HepG2 (cell line): ENCODE results near the gene FOXL3. TPM values are rescaled to one million over a fixed set of nuclear protein-coding genes. Genes with fewer than 3 reads are reported as not detected.

Experiments
- ATAC-seq: fragments of 200-7000 bp; cut with Tn5 transposase; 3 replicates; pipeline ENCODE4 v1.9.1; 2020; ENCODE audit warnings: mild to moderate bottlenecking, moderate library complexity
- BruUV-seq: library from RNA; stranded (reverse); fragments of 400-500 nt; replicated peaks from 2 replicates; lab custom pipeline; 2021; lab: Mats Ljungman, UMichigan
- CTCF ChIA-PET: fragments of 300-600 bp; formaldehyde crosslinking; extraction: SDS; loops from one replicate; lab custom pipeline; 2021; ENCODE audit warnings: low total read pairs, inconsistent platforms, low intra/inter-chr PET ratio; lab: Yijun Ruan, JAX
- POLR2A ChIA-PET: fragments of 350-600 bp; sonication (Branson Sonifier 250); formaldehyde crosslinking; loops from one replicate; lab custom pipeline; 2020; ENCODE audit warnings: antibody characterized with exemption, inconsistent platforms; lab: Yijun Ruan, JAX
- DNase-seq: peaks from one replicate; pipeline ENCODE4 v3.0.0-alpha.2; 2015; ENCODE audit warnings: low spot score
- FAIRE-seq: peaks from 3 replicates; lab custom pipeline; 2011; peaks lifted over from hg19 to GRCh38; lab: Jason Lieb, UNC
- H2AFZ ChIP-seq: one replicate; pipeline ENCODE4 v1.6.1; 2011; ENCODE audit warnings: low read length, inconsistent platforms
- H3K27ac ChIP-seq: fragments of 300-600 bp; 3 replicates; pipeline ENCODE4 v1.8.0; 2011; ENCODE audit warnings: mixed run types, mild to moderate bottlenecking, mixed read lengths, low read length, inconsistent platforms; ENCODE audit not compliant: insufficient read depth; ENCODE audit errors: extremely low read length
- H3K27me3 ChIP-seq, 2 experiments: fragments of 200-600 bp in 1 of 2; 2 replicates in 1 of 2; 3 replicates in 1 of 2; pipeline versions ENCODE4 v1.6.0 to v1.8.0; 2011; ENCODE audit warnings: low read length in 2 of 2, mild to moderate bottlenecking in 2 of 2, moderate library complexity in 2 of 2, inconsistent platforms in 1 of 2; ENCODE audit not compliant: insufficient read depth in 2 of 2, control insufficient read depth in 1 of 2
- H3K36me3 ChIP-seq, 2 experiments: fragments of 200-600 bp in 1 of 2; replicated peaks in 1 of 2; 2 replicates in 1 of 2; 3 replicates in 1 of 2; pipeline versions ENCODE4 v1.5.1 to v1.8.0; 2011; ENCODE audit warnings: low read length in 2 of 2, inconsistent platforms in 1 of 2; ENCODE audit not compliant: insufficient read depth in 2 of 2, control insufficient read depth in 1 of 2
- H3K4me1 ChIP-seq: 2 replicates; pipeline ENCODE4 v1.5.1; 2012; ENCODE audit warnings: low read length, inconsistent platforms; ENCODE audit not compliant: insufficient read depth
- H3K4me2 ChIP-seq: 2 replicates; pipeline ENCODE4 v1.6.0; 2011; ENCODE audit warnings: low read depth, low read length, inconsistent platforms
- H3K4me3 ChIP-seq, 3 experiments: fragments of 200-600 bp in 1 of 3; sonication (generic), shearing (Covaris generic) in 1 of 3; replicated peaks in 1 of 3; 2 replicates each; pipeline ENCODE4 v1.5.1; 2011 to 2016; ENCODE audit warnings: low read length in 3 of 3, inconsistent platforms in 2 of 3, low read depth in 2 of 3, mild to moderate bottlenecking in 2 of 3, control low read depth in 1 of 3, mixed read lengths in 1 of 3; ENCODE audit not compliant: insufficient read depth in 1 of 3
- H3K79me2 ChIP-seq: one replicate; pipeline ENCODE4 v1.6.1; 2011; ENCODE audit warnings: low read length, inconsistent platforms; ENCODE audit not compliant: insufficient read depth
- H3K9ac ChIP-seq: 2 replicates; pipeline ENCODE4 v1.6.0; 2011; ENCODE audit warnings: mild to moderate bottlenecking, low read depth, low read length, inconsistent platforms; ENCODE audit not compliant: insufficient read depth
- H3K9me3 ChIP-seq: 2 replicates; pipeline ENCODE4 v1.5.1; 2012; ENCODE audit warnings: mild to moderate bottlenecking, low read length
- H4K20me1 ChIP-seq: 2 replicates; pipeline ENCODE4 v1.6.0; 2011; ENCODE audit warnings: inconsistent platforms, mild to moderate bottlenecking, low read length, moderate library complexity; ENCODE audit not compliant: insufficient read depth
- ARID2 ChIP-seq: sonication (generic); formaldehyde crosslinking; IDR thresholded peaks from 2 replicates; pipeline ENCODE4 v1.8.1; 2022; ENCODE audit warnings: mild to moderate bottlenecking, missing genetic modification reagents, borderline replicate concordance
- CSRNP1 ChIP-seq: sonication (generic); formaldehyde crosslinking; IDR thresholded peaks from 2 replicates; pipeline ENCODE4 v1.8.1; 2023; ENCODE audit warnings: mild to moderate bottlenecking, missing genetic modification reagents
- CSRNP2 ChIP-seq: sonication (generic); formaldehyde crosslinking; conservative IDR thresholded peaks from 2 replicates; pipeline ENCODE4 v1.8.0; 2022; ENCODE audit warnings: low read depth, missing genetic modification reagents
- DMAP1 ChIP-seq: IDR thresholded peaks from 2 replicates; pipeline ENCODE4 v1.6.1; 2016
- FUBP1 ChIP-seq: sonication (generic); formaldehyde crosslinking; IDR thresholded peaks from 2 replicates; pipeline ENCODE4 v1.5.1; 2020; ENCODE audit warnings: missing genetic modification reagents, mild to moderate bottlenecking, borderline replicate concordance
- ZEB1 ChIP-seq: IDR thresholded peaks from 2 replicates; pipeline ENCODE4 v1.6.1; 2012; ENCODE audit warnings: mild to moderate bottlenecking, low read depth, inconsistent platforms; ENCODE audit not compliant: insufficient replicate concordance
- ZFP90 ChIP-seq: sonication (generic); formaldehyde crosslinking; IDR thresholded peaks from 2 replicates; pipeline ENCODE4 v1.8.0; 2022; ENCODE audit warnings: missing genetic modification reagents, mild to moderate bottlenecking, inconsistent platforms, borderline replicate concordance
- ZNF570 ChIP-seq: sonication (generic); formaldehyde crosslinking; IDR thresholded peaks from 2 replicates; pipeline ENCODE4 v1.4.0; 2020; ENCODE audit warnings: mild to moderate bottlenecking, missing genetic modification reagents, borderline replicate concordance
- ZNF768 ChIP-seq: sonication (generic); formaldehyde crosslinking; IDR thresholded peaks from 2 replicates; pipeline ENCODE4 v1.4.0; 2020; ENCODE audit warnings: missing genetic modification reagents
- WGBS: methylation state at CpG from one replicate; pipeline ENCODE4 v1.1.6; 2017; ENCODE audit warnings: low lambda C conversion rate; 5-methylcytosine and 5-hydroxymethylcytosine counted together
- in situ Hi-C: cut with HindIII; loops from 2 replicates; pipeline ENCODE4 v1.10.0; 2017; ENCODE audit warnings: low pct_unique_long_range_greater_than_20kb; ENCODE audit not compliant: extremely low pct_ligation_motif_present
- intact Hi-C: fragments of 100-400 bp; cut with micrococcal nuclease; formaldehyde crosslinking; loops from one replicate; pipeline ENCODE4 v1.10.0; 2022; ENCODE audit not compliant: unreplicated experiment
- polyA plus RNA-seq, 8 experiments: library from polyadenylated mRNA; depleted of rRNA in 3 of 8; stranded (reverse) in 7 of 8; unstranded in 1 of 8; fragments of >200 nt; fragmentation: Illumina TruSeq in 4 of 8; extraction: Trizol in 4 of 8; gene quantifications; 2 replicates each; pipeline versions ENCODE4 v1.2.1 to v1.2.3, GENCODE V29; 2011 to 2016; ENCODE audit warnings: low read depth in 4 of 8, missing spikeins in 1 of 8, mixed read lengths in 1 of 8; ENCODE audit not compliant: insufficient read depth in 1 of 8
- total RNA-seq, 5 experiments: library from RNA; depleted of rRNA; stranded (reverse); fragments of >200 nt; fragmentation: Illumina TruSeq; extraction: Trizol; gene quantifications; 2 replicates each; pipeline ENCODE4 v1.2.3, GENCODE V29; 2016; ENCODE audit warnings: low read depth in 1 of 5
- TF ChIP-seq, protein P1 (sequence below): sonication (generic); formaldehyde crosslinking; IDR thresholded peaks from 2 replicates; pipeline ENCODE4 v1.8.1; 2023; ENCODE audit warnings: missing genetic modification reagents, inconsistent platforms, borderline replicate concordance

Gene FOXL3
- total and polyA plus RNA-seq, 2 of the 13 experiments (the other 11 are each of a cell fraction or from before 2014, with no cell fraction given) = not detected

DNA sequence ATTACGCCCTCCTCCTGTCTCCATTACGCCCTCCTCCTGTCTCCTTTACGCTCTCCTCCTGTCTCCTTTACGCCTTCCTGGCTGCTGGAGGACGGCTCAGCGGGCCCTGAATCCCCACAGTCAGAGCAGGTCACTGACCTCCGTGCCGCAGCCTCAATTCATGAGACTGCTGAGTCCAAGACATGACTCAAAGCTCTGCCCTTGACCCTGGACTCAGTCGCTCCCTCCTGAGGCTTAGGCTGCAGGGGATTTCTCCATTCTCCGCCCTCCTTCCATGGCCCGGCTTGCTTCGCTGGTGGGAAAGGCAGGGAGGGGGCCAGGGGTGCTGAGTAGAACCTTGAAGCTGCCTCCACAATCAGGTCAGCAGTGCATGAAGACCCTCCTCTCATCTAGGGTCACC lies 21.0 kb upstream of the FOXL3 start:
- no peaks in the 10 kb centered on the region for H4K20me1 ChIP-seq
- H3K4me2 ChIP-seq = no peak overlapping the region
- H2AFZ ChIP-seq = no peak overlapping the region
- H3K27me3 ChIP-seq = no peaks in the 10 kb centered on the region; a peak in 2 of 5 replicates
- 0 out of 2 replicates have a peak, but pooled peaks cover 4% of the 10 kb centered on the region for H3K9me3 ChIP-seq
- no peaks in the 10 kb centered on the region for H3K36me3 ChIP-seq
- H3K4me3 ChIP-seq = no peak overlapping the region
- no peak for DNase-seq
- H3K9ac ChIP-seq = no peak overlapping the region
- ChIA-PET CTCF (no interaction called here), POLR2A (no interaction called here)
- FAIRE-seq = no peak
- H3K79me2 ChIP-seq = no peaks in the 10 kb centered on the region
- ATAC-seq = no peak
- TF ChIP-seq ZNF768 (CRISPR knock-in tag) (no peak), FUBP1 (CRISPR knock-in tag) (no peak), CSRNP1 (CRISPR knock-in tag) (no peak), ARID2 (no peak), DMAP1 (no peak), ZNF570 (CRISPR knock-in tag) (no peak), CSRNP2 (CRISPR knock-in tag) (no peak), ZEB1 (no peak), ZFP90 (no peak)
- TF ChIP-seq, protein P1, sequence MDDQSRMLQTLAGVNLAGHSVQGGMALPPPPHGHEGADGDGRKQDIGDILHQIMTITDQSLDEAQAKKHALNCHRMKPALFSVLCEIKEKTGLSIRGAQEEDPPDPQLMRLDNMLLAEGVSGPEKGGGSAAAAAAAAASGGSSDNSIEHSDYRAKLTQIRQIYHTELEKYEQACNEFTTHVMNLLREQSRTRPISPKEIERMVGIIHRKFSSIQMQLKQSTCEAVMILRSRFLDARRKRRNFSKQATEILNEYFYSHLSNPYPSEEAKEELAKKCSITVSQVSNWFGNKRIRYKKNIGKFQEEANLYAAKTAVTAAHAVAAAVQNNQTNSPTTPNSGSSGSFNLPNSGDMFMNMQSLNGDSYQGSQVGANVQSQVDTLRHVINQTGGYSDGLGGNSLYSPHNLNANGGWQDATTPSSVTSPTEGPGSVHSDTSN (CRISPR knock-in tag) = no peak
- no peak overlapping the region for H3K27ac ChIP-seq
- no peaks in the 10 kb centered on the region for H3K4me1 ChIP-seq
- WGBS = 51% methylated on average over 12 of the region's 12 CpGs
- no TSS peak for BruUV-seq
- intact Hi-C loops (no loop called here), in situ Hi-C loops (no loop called here)
